Islet precursor cell (in vitro differentiated cells): ENCODE data around the gene ADAMTS18.
"Not testable (repeated sequence)": the region's sequence is repeated elsewhere in the genome, so short reads cannot be mapped to it uniquely, and the experiment has no call there.

Source experiments
- DNase-seq: peaks from one replicate; pipeline ENCODE4 v3.0.0-alpha.2; 2018

ADAMTS18 gene

GRCh38 chr16:77277571-77277970 is 157.3 kb downstream of the ADAMTS18 start:
- DNase-seq: no peak

- no peak for DNase-seq
Observed at GRCh38 chr16:77277141-77277540, 157.7 kb downstream of the ADAMTS18 start.

GRCh38 chr16:77276661-77277060 is 158.2 kb downstream of the ADAMTS18 start:
- DNase-seq: no peak

- not testable (repeated sequence) for DNase-seq
Observed at GRCh38 chr16:77275303-77275702, 159.5 kb downstream of the ADAMTS18 start.

GRCh38 chr16:77273815-77274214 is 161.0 kb downstream of the ADAMTS18 start:
- peak; percentile 65 for DNase-seq

- no peak for DNase-seq
Observed at GRCh38 chr16:77271532-77272426, 163.1 kb downstream of the ADAMTS18 start.

GRCh38 chr16:77266185-77266584 is 168.6 kb downstream of the ADAMTS18 start:
- not testable (repeated sequence) for DNase-seq

- no peak for DNase-seq
Observed at GRCh38 chr16:77262971-77263370, 171.9 kb downstream of the ADAMTS18 start.

GRCh38 chr16:77250400-77250799 is 184.4 kb downstream of the ADAMTS18 start:
- no peak for DNase-seq

GRCh38 chr16:77246150-77246549 is 188.7 kb downstream of the ADAMTS18 start:
- DNase-seq: no peak

- DNase-seq: not testable (repeated sequence)
Observed at GRCh38 chr16:77242471-77242870, 192.4 kb downstream of the ADAMTS18 start.

GRCh38 chr16:77238593-77238992 is 196.2 kb downstream of the ADAMTS18 start:
- DNase-seq: no peak

- DNase-seq: peak; percentile 92
Observed at GRCh38 chr16:77236063-77236511, 198.7 kb downstream of the ADAMTS18 start.

GRCh38 chr16:77234611-77235010 is 200.2 kb downstream of the ADAMTS18 start:
- DNase-seq: no peak

- no peak for DNase-seq
Observed at GRCh38 chr16:77233799-77234519, 200.9 kb downstream of the ADAMTS18 start.
